ENCODE measurements around the gene PCBP3.
"Not testable (repeated sequence)": the region's sequence is repeated elsewhere in the genome, so short reads cannot be mapped to it uniquely, and the experiment has no call there.

PCBP3 gene

DNA sequence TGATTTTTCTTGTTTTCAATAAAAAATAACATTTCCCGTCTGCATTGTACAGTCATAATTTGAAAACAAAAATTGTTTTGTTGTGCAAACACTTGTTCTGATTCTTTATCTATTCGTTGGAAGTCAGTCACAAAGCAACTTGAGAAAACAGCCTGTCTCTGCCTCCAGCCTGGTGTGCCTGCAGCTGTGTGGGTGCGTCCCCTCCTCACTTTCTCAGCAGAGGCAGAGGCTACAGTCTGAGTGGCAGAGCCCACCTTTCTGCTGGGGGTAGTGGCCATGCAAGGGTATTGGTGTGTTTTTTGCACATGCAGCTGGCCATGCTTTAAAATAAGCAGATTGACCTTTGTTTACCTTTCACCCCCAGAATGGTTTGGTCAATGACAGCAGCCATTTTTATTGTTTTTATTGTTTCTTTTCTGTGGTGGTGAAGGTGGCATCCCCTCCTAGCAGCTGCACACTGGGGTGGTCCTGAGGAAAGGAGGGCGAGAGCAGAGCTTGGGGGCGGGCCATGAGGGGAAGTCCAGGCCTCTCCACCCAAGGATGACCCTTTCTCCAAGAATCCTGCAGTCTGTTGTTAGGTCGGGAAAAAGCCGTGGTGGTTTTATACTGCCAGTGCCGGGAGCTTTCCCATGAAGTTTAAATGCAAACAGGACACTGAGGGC is 159.6 kb downstream of the PCBP3 start:
- no peak for DNase-seq (ENCODE audit: low read depth)
- TF ChIP-seq CTCF (IDR thresholded peaks at IDR 0.05; ENCODE audit: low read depth, low read length) (no peak), MYC (IDR thresholded peaks at IDR 0.05; ENCODE audit: low read depth, low read length) (no peak), POLR2A (IDR thresholded peaks at IDR 0.05; ENCODE audit: extremely low read depth, insufficient read length) (no peak)
- TF ChIP-seq, protein P1, sequence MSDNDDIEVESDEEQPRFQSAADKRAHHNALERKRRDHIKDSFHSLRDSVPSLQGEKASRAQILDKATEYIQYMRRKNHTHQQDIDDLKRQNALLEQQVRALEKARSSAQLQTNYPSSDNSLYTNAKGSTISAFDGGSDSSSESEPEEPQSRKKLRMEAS (IDR thresholded peaks at IDR 0.05; ENCODE audit: low read depth, low read length), result no peak
- no peak overlapping the region for H3K4me3 ChIP-seq (ENCODE audit: low read depth, low read length)

DNA sequence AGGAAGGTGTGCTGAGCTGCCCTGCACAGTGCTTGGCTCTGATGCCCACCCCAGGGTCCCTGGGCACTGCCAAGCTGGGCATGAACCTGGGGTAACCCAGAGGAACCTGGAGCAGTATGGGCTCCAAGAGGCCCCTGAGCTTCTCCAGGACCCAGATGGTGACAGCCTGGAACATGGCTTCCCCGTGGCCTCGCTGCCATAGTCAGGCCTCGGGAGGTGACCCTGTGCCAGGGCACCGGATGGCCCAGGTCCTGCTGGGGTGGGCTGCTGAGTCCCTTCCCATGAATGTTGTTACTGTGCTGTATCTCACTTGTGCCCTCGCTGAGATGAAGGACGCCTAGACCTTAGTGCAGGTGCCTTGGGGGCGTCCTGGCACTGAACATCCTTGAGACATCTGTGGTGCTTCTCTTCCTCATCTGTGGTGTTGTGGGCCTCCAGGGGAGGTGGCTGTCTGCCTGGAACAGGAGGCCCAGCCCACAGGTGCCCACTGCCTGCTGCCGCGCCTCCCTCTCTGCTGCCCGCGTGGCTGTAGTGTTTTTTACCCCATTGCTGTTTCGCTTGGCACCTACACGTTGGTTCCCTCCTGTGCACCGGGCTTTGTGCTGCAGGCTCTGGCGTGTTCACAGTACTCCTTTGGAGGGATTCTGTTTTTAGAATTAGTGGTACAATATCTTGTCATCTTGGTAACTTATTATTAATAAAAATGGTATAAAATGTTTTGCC is 160.3 kb downstream of the PCBP3 start:
- TF ChIP-seq MYC (IDR thresholded peaks at IDR 0.05; ENCODE audit: low read depth, low read length) (no peak), POLR2A (IDR thresholded peaks at IDR 0.05; ENCODE audit: extremely low read depth, insufficient read length) (no peak), CTCF (IDR thresholded peaks at IDR 0.05; ENCODE audit: low read depth, low read length) (no peak)
- TF ChIP-seq, protein P1 (IDR thresholded peaks at IDR 0.05; ENCODE audit: low read depth, low read length), result no peak
- no peak overlapping the region for H3K4me3 ChIP-seq (ENCODE audit: low read depth, low read length)
- no peak for DNase-seq (ENCODE audit: low read depth)

GRCh38 chr21:45804809-45805313 is 161.3 kb downstream of the PCBP3 start:
- TF ChIP-seq, protein P1 (IDR thresholded peaks at IDR 0.05; ENCODE audit: low read depth, low read length), result no peak
- TF ChIP-seq CTCF (IDR thresholded peaks at IDR 0.05; ENCODE audit: low read depth, low read length) (no peak), MYC (IDR thresholded peaks at IDR 0.05; ENCODE audit: low read depth, low read length) (no peak), POLR2A (IDR thresholded peaks at IDR 0.05; ENCODE audit: extremely low read depth, insufficient read length) (no peak)
- DNase-seq (ENCODE audit: low read depth), result no peak
- H3K4me3 ChIP-seq (ENCODE audit: low read depth, low read length), result no peak overlapping the region

DNA sequence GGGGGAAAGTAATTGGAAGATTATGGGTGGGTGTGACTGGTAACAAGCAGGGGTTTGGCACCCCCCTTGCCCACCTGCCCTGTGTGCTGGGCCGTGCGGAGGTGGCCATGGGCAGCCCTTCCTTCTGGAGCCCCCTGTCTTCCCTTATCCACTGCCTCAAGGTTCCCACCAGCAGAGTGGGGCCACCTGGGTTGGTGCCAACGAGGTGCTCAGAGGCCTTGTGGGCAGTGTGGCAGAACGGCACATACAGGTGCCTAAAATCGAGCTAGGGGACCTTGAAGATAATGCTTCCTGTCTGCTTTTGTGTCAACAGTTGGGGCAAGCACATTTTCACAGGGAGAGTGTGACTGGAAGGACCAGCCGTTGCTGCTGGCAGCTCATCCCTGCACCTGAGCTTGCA is 161.8 kb downstream of the PCBP3 start:
- H3K4me3 ChIP-seq (ENCODE audit: low read depth, low read length), result no peak overlapping the region
- TF ChIP-seq MYC (IDR thresholded peaks at IDR 0.05; ENCODE audit: low read depth, low read length), result no peak
- no peak for DNase-seq (ENCODE audit: low read depth)

DNA sequence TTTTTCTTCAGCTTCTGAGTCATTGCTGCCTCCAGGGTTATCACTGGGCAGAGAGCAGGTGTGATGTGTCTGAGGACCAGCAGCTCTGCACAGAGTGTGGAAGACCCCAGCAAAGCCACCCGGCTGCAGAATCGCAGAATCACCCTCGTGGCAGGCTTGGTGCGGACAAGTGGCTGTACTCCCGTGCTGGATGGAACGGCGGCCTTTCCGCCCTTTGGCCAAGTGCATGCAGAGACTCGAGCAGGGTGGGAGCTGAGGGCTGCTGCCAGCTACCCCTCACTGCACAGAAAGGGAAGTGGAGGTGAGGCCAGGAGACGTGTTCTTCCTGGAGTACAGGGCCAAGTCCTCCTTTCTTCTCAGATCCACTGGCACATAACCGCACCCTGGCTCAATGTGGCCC is 162.5 kb downstream of the PCBP3 start:
- TF ChIP-seq POLR2A (IDR thresholded peaks at IDR 0.05; ENCODE audit: extremely low read depth, insufficient read length) (no peak), MYC (IDR thresholded peaks at IDR 0.05; ENCODE audit: low read depth, low read length) (no peak)
- H3K4me3 ChIP-seq (ENCODE audit: low read depth, low read length), result no peak overlapping the region
- DNase-seq (ENCODE audit: low read depth), result no peak

GRCh38 chr21:45808663-45809062 is 165.1 kb downstream of the PCBP3 start:
- not testable (repeated sequence) for H3K4me3 ChIP-seq (ENCODE audit: low read depth, low read length); DNase-seq (ENCODE audit: low read depth)

DNA sequence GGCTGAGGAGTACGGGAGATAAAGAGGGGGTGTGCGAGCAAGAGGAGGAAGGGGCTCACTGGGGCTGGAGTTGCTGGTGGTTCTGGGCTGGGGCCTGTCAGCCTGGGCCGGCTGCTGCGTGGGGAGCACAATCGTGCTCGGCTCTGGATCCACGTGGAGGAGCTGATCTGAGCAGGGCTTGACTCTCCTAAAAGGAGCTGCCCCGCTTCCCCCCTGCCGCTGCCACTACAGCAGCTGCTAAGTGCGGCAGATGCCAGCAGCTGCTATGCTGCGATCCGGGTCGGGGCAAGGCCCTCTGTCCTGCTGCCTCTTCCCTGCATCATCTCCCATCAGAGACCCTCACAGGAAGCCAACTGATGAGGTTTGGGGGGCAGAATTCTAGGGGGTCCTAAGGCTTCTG is 165.9 kb downstream of the PCBP3 start:
- TF ChIP-seq MYC (IDR thresholded peaks at IDR 0.05; ENCODE audit: low read depth, low read length), result no peak
- TF ChIP-seq CTCF (IDR thresholded peaks at IDR 0.05; ENCODE audit: low read depth, low read length), result no peak
- TF ChIP-seq, protein P1 (IDR thresholded peaks at IDR 0.05; ENCODE audit: low read depth, low read length), result no peak
- H3K4me3 ChIP-seq (ENCODE audit: low read depth, low read length), result no peak overlapping the region
- DNase-seq (ENCODE audit: low read depth), result no peak
